MM.1S (cell line): Measurements from ENCODE around the gene HSD17B8.
"Not testable (repeated sequence)": the region's sequence is repeated elsewhere in the genome, so short reads cannot be mapped to it uniquely, and the experiment has no call there.

Source experiments
- DNase-seq: peaks from one replicate; pipeline ENCODE4 v3.0.0-alpha.2; 2015
- H2AFZ ChIP-seq: fragments of 300-600 bp; sonication (generic); 2 replicates; pipeline ENCODE4 v1.6.0; 2016; ENCODE audit warnings: antibody characterized with exemption, low read length
- H3F3A ChIP-seq: fragments of 300-600 bp; sonication (generic); 2 replicates; pipeline ENCODE4 v1.6.1; 2016; ENCODE audit warnings: mild to moderate bottlenecking, antibody characterized with exemption, low read length, moderate library complexity, mixed read lengths; ENCODE audit not compliant: insufficient read depth
- H3K27ac ChIP-seq: fragments of 300-600 bp; sonication (generic); 2 replicates; pipeline ENCODE4 v1.5.1; 2016; ENCODE audit warnings: mild to moderate bottlenecking, low read length
- H3K27me3 ChIP-seq: fragments of 300-600 bp; sonication (generic); replicated peaks from 2 replicates; pipeline ENCODE4 v1.6.0; 2016; ENCODE audit warnings: low read length; ENCODE audit not compliant: insufficient read depth
- H3K36me3 ChIP-seq: fragments of 300-600 bp; sonication (generic); replicated peaks from 2 replicates; pipeline ENCODE4 v1.6.1; 2016; ENCODE audit warnings: mild to moderate bottlenecking, low read length, mixed read lengths; ENCODE audit not compliant: insufficient read depth
- H3K4me1 ChIP-seq: fragments of 300-600 bp; sonication (generic); 2 replicates; pipeline ENCODE4 v1.6.1; 2016; ENCODE audit warnings: low read length, mixed read lengths
- H3K4me2 ChIP-seq: fragments of 300-600 bp; sonication (generic); 2 replicates; pipeline ENCODE4 v1.6.0; 2016; ENCODE audit warnings: low read depth, low read length
- H3K4me3 ChIP-seq: fragments of 300-600 bp; sonication (generic); 2 replicates; pipeline ENCODE4 v1.5.1; 2016; ENCODE audit warnings: low read length, mixed read lengths
- H3K79me2 ChIP-seq: fragments of 300-600 bp; sonication (generic); 2 replicates; pipeline ENCODE4 v1.6.1; 2016; ENCODE audit warnings: mixed run types, low read length, mixed read lengths
- H3K9ac ChIP-seq: fragments of 300-600 bp; sonication (generic); 2 replicates; pipeline ENCODE4 v1.6.1; 2016; ENCODE audit warnings: low read length, mixed read lengths
- H3K9me2 ChIP-seq: fragments of 300-600 bp; sonication (generic); replicated peaks from 2 replicates; pipeline ENCODE4 v1.6.1; 2016; ENCODE audit warnings: mild to moderate bottlenecking, low read length, mixed read lengths; ENCODE audit not compliant: insufficient read depth
- H3K9me3 ChIP-seq: fragments of 300-600 bp; sonication (generic); replicated peaks from 2 replicates; pipeline ENCODE4 v1.6.1; 2016; ENCODE audit warnings: mild to moderate bottlenecking, low read length, mixed read lengths; ENCODE audit not compliant: insufficient read depth
- H4K20me1 ChIP-seq: fragments of 300-600 bp; sonication (generic); 2 replicates; pipeline ENCODE4 v1.6.1; 2016; ENCODE audit warnings: mild to moderate bottlenecking, low read length, moderate library complexity, mixed read lengths; ENCODE audit not compliant: insufficient read depth
- EZH2 ChIP-seq: fragments of 300-600 bp; sonication (generic); optimal IDR thresholded peaks from 2 replicates; pipeline ENCODE3; 2017; ENCODE audit warnings: low read depth, mild to moderate bottlenecking, antibody characterized with exemption, low read length, mixed read lengths
- EZH2phosphoT487 ChIP-seq: fragments of 300-600 bp; sonication (generic); IDR thresholded peaks from 2 replicates; pipeline ENCODE4 v1.6.1; 2018; ENCODE audit warnings: antibody characterized with exemption, low read length
- TF ChIP-seq, protein P1 (sequence below): fragments of 300-600 bp; sonication (generic); IDR thresholded peaks from 2 replicates; pipeline ENCODE4 v1.5.1; 2016; ENCODE audit warnings: antibody characterized with exemption, low read length, mixed read lengths

The HSD17B8 gene

DNA sequence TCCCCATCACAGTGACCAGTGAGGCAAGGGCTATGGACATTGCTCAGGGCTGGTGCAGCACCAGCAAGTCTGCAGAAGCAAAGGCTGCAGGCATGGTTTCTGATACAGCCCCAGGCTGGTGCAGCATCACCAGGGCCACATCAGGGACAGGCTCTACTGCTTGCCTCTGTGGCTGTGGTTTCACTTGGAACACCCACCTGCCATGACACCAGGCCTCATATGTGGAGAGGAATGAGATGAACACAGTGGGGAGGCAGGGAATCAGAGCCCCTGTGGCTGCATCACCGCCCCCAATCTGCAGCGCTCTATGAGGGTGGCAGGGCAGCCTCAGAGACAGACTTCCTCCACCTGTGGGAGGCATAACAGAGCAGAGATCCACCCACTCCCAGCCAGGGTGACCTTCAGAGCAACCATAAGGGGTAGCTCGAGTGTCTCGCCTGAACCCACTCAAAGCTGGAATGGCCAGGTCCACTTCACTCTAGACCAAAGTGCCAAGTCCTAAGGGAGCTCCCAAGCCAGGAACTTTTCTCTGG is 11.7 kb downstream of the HSD17B8 start:
- H3K27ac ChIP-seq = no peak overlapping the region
- TF ChIP-seq, protein P1, sequence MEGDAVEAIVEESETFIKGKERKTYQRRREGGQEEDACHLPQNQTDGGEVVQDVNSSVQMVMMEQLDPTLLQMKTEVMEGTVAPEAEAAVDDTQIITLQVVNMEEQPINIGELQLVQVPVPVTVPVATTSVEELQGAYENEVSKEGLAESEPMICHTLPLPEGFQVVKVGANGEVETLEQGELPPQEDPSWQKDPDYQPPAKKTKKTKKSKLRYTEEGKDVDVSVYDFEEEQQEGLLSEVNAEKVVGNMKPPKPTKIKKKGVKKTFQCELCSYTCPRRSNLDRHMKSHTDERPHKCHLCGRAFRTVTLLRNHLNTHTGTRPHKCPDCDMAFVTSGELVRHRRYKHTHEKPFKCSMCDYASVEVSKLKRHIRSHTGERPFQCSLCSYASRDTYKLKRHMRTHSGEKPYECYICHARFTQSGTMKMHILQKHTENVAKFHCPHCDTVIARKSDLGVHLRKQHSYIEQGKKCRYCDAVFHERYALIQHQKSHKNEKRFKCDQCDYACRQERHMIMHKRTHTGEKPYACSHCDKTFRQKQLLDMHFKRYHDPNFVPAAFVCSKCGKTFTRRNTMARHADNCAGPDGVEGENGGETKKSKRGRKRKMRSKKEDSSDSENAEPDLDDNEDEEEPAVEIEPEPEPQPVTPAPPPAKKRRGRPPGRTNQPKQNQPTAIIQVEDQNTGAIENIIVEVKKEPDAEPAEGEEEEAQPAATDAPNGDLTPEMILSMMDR = no peak
- no peak for TF ChIP-seq EZH2phosphoT487
- TF ChIP-seq EZH2 = no peak

DNA sequence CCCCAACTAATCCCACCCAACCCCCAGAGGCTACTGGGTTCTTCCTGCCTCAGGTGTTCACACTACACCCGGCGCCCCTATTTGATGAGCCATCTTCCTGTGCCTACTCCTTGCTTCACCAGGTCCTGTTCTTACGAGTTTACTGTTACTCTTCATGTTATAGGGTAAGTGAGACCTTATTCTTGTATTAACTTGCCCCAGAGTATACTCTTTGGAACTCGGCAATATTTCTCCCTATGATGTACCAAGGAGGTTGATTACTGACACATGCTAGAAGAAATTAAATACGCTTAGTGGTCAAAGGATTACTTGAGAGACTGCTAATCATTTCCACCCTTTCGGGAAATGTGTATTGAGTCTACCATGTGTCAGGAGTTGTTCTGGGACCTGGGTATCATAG is 12.8 kb downstream of the HSD17B8 start:
- Histone ChIP-seq H3K9ac (no peak overlapping the region), H3K27me3 (no peaks in the 10 kb centered on the region), H3K4me1 (no peaks in the 10 kb centered on the region), H3K79me2 (no peaks in the 10 kb centered on the region), H3K9me2 (no peaks in the 10 kb centered on the region), H3K4me2 (no peak overlapping the region), H3K27ac (no peak overlapping the region), H3K4me3 (no peak overlapping the region), H3F3A (no peaks in the 10 kb centered on the region), H3K36me3 (no peaks in the 10 kb centered on the region), H3K9me3 (no peaks in the 10 kb centered on the region), H2AFZ (no peak overlapping the region), H4K20me1 (no peaks in the 10 kb centered on the region)
- TF ChIP-seq EZH2phosphoT487 (no peak), EZH2 (no peak)
- TF ChIP-seq, protein P1 = no peak
- no peak for DNase-seq

More for the DNA sequence above, 11.7 kb downstream of the HSD17B8 start:
- Histone ChIP-seq H3K36me3 (no peaks in the 10 kb centered on the region), H3K9ac (no peak overlapping the region), H3K9me2 (no peaks in the 10 kb centered on the region), H4K20me1 (no peaks in the 10 kb centered on the region), H3K4me1 (no peaks in the 10 kb centered on the region), H3K79me2 (no peaks in the 10 kb centered on the region), H3K4me2 (no peak overlapping the region), H3K4me3 (no peak overlapping the region), H3K9me3 (no peaks in the 10 kb centered on the region), H2AFZ (no peak overlapping the region), H3K27me3 (no peaks in the 10 kb centered on the region), H3F3A (no peaks in the 10 kb centered on the region)
- no peak for DNase-seq

DNA sequence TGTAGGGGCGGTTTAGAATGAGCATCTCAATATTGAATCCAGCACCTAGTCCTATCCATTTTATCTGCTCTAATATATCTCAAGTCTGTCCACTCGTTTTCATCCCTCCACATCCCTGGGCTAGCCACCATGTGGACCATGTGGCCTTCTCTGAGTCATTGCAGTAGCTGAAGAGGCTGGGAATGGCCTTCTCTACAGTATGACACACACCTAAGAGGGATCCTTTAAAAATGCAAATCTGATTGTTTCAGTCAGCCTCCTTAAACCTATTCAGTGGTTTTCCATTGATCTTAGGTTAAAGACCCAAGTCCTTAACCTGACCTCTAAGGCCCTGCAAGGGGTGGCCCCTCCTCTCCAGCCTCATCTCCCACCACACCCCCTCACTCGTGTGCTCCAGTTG is 13.2 kb downstream of the HSD17B8 start:
- Histone ChIP-seq H3K9ac (no peak overlapping the region), H3K79me2 (no peaks in the 10 kb centered on the region), H3K4me2 (no peak overlapping the region), H3K4me3 (no peak overlapping the region), H3K9me3 (no peaks in the 10 kb centered on the region), H3K27me3 (no peaks in the 10 kb centered on the region), H2AFZ (no peak overlapping the region), H3F3A (no peaks in the 10 kb centered on the region), H3K9me2 (no peaks in the 10 kb centered on the region), H3K27ac (no peak overlapping the region), H4K20me1 (no peaks in the 10 kb centered on the region), H3K36me3 (no peaks in the 10 kb centered on the region), H3K4me1 (no peaks in the 10 kb centered on the region)
- TF ChIP-seq EZH2 (no peak), EZH2phosphoT487 (no peak)
- TF ChIP-seq, protein P1 = no peak
- DNase-seq = no peak

DNA sequence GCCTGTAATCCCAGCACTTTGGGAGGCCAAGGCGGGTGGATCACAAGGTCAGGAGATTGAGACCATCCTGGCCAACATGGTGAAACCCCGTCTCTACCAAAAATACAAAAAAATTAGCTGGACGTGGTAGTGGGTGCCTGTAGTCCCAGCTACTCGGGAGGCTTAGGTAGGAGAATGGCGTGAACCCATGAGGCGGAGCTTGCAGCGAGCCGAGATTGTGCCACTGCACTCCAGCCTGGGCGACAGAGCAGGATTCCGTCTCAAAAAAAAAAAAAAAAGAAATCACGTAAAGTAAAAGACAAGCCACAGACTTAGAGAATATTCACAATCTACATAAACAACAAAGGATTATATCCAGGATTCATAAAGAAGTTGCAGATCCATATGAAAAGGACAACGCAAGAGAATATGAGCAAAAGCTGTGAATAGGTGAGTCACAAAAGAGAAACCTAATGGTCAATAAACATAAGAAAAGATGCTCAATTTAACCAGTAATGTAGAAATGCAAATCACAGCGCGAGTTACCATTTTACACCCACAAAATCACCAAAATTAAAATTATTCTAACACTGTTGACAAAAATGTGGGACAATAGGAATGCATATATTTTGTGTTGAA is 22.2 kb downstream of the HSD17B8 start:
- not testable (repeated sequence) for H3F3A ChIP-seq, H3K9ac ChIP-seq

More for the DNA sequence above, 22.2 kb downstream of the HSD17B8 start:
- not testable (repeated sequence) for H3K4me1 ChIP-seq, H3K4me3 ChIP-seq, H2AFZ ChIP-seq, H3K36me3 ChIP-seq, H3K27me3 ChIP-seq, H3K9me3 ChIP-seq, DNase-seq, H3K4me2 ChIP-seq, H4K20me1 ChIP-seq, H3K9me2 ChIP-seq, H3K27ac ChIP-seq, H3K79me2 ChIP-seq
